ENCODE data around the gene B4GAT1.
A peak's percentile ranks its signal among the peaks of the same experiment; 100 is the strongest.

B4GAT1 gene

GRCh38 chr11:66329165-66329673, 18.2 kb downstream of the B4GAT1 start:
- TF ChIP-seq CTCF (IDR thresholded peaks at IDR 0.05): no peak

- peak; percentile 94 for TF ChIP-seq CTCF (IDR thresholded peaks at IDR 0.05)
Observed at GRCh38 chr11:66328302-66329144, 18.9 kb downstream of the B4GAT1 start.

DNA sequence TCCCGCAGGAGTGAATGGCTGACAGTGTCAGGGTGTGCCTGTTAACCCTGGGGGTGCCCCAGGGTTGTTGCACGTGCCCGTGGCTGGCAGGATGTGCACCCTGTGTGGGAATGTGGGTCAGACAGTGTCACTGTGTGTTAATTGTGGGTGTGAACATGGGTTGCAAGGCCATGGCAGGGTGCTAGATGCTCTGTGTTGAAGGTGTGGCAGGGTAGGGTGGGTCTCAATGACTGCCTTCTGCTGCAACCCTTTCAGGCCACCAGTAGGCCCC, 19.5 kb downstream of the B4GAT1 start:
- TF ChIP-seq CTCF (IDR thresholded peaks at IDR 0.05): no peak

DNA sequence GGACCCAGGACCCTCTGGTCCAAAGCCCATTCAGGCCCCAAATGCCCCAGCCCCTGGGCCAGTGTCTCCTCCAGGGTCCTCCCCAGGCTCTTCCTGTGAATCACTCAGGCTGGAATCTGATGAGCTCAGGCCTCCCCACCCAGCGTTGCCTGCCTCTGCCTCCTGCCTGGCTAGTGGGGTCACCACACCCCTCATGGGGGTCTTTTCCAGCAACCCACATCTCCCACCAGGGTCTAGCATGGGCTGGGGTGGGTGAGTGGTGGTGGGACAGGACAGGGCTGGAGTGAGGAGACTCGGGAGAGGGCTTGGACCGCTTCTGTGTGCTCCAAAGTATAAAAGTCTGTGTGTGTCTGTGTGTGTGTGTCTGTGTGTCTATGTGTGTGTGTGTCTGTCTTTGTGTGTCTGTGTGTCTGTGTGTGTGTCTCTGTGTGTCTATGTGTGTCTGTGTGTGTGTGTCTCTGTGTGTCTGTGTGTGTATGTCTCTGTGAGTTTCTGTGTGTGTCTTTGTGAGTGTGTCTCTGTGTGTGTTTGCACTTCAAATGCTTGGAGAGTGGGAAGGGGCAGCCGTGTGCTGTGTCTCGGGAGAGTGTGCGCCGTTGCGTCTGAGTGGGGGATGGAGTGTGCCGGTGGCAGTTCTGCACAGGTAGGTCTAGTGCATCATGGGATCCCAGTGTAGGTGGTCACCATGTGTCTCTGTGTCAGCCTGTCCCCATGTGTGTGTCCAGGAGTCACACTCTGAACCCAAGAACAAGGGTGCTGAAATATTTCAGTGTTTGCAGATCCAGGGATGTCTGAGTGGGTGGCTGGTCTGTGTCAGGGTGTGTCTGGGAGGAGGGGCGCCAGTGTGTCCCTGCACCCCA, 20.0 kb downstream of the B4GAT1 start:
- TF ChIP-seq CTCF (IDR thresholded peaks at IDR 0.05): no peak

DNA sequence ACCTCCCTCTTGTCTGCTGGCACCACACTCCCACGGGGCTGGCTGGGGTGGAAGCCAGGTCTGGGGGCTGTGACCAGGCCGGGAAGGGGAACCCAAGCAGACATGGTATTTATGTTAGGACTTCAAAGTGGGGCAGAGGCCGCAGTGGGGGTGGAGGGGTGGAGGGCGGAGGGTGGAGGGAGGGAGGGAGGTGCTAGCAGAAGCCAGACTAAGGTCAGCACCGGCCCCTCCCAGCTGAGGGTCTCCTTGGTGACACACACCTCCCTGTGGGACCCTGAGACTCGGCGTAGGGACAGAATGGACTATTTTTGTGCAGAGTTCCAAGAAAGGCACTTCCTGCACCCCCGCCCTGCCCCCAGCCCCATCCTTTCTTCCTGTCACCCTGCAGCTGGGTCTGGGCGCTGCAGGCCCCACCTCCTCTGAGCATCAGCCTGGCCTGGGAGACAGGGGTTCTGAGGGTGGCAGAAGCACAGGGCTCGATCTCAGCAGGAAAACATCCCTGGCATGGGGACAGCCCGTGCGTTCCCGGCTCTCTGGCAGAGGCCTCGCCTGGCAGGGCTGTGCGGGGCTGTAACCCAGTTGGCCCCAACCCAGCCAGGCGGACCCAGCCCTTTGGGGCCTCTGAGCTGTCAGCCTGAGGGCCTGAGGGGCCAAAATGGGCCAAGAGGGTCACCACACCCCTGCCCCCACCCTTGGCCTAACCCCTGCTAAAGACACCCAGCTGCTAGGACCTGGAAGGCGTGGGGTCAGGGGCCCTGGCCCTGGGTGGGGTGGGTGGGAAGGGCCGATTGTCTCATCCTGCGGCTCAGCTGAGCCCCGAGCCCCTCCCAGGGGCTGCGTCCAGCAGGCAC, 20.9 kb downstream of the B4GAT1 start:
- TF ChIP-seq CTCF (IDR thresholded peaks at IDR 0.05): no peak

- no peak for TF ChIP-seq CTCF (IDR thresholded peaks at IDR 0.05)
Observed at GRCh38 chr11:66325263-66325671, 22.2 kb downstream of the B4GAT1 start.

DNA sequence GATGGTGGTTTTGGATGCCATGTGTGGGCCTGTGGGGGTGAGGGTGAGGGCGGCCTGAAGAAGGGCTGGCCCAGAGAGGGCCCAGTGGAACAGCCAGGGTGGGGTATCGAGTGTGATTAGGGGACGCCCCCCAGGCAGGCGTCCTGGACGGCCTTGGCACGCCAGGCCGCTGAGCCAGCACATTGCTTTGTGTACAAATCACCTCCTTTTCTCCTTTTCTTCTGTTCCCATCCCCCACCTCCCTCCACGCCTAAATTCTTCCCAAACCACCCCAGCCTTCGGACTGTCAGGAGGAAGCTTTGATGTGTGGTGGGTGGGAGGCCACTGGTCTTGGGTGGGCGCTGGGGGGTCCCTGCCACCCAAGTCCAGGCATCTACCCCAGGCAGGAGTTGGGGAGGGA, 22.8 kb downstream of the B4GAT1 start:
- no peak for TF ChIP-seq CTCF (IDR thresholded peaks at IDR 0.05)
